ENCODE measurements around the gene REG1A.

DNA sequence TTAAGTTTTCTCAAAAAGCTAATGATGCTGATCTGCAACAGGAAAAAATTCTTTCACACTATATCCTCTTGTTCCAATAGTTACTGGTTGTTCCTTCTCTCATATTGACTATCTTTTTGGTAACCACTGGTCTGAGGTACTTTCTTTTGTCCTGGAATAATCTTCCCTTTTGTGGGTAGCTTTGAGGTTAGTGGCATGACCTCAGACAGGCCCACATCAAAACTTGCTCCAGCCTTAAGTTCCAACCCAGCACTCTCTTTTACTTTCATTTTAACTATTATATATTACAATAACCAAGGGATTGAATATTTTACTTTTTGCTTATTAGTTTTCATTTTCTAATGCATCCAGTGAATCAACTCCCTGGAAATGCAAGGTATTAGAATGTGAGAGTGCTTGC lies 9.5 kb downstream of the REG1A start:
- TF ChIP-seq CTCF (IDR thresholded peaks at IDR 0.05; ENCODE audit: insufficient read depth, low read length, poor library complexity, severe bottlenecking) (no peak), EZH2phosphoT487 (conservative IDR thresholded peaks at IDR 0.05; ENCODE audit: low read length) (no peak)
